Smooth muscle cell (in vitro differentiated cells): ENCODE results near the gene RASSF3. TPM values are rescaled to one million over a fixed set of nuclear protein-coding genes. Genes with fewer than 3 reads are reported as not detected.

ENCODE experiments used
- DNase-seq: peaks from one replicate; lab custom pipeline; 2025; ENCODE audit not compliant: unreplicated experiment; lab: John Stamatoyannopoulos, UW
- H2AFZ ChIP-seq: fragments of 200-600 bp; sonication (generic); 2 replicates; pipeline ENCODE4 v1.6.0; 2016; ENCODE audit warnings: antibody characterized with exemption, low read depth, mild to moderate bottlenecking
- H3F3A ChIP-seq: fragments of 200-600 bp; sonication (generic); 2 replicates; pipeline ENCODE4 v1.6.0; 2017; ENCODE audit warnings: antibody characterized with exemption, low read depth
- H3K27ac ChIP-seq: fragments of 200-600 bp; sonication (generic); 2 replicates; pipeline ENCODE4 v1.5.1; 2016; ENCODE audit warnings: low read depth, mild to moderate bottlenecking
- H3K27me3 ChIP-seq: fragments of 200-600 bp; sonication (generic); 2 replicates; pipeline ENCODE4 v1.6.1; 2016; ENCODE audit warnings: low read depth, mild to moderate bottlenecking
- H3K36me3 ChIP-seq: fragments of 200-600 bp; sonication (generic); 2 replicates; pipeline ENCODE4 v1.5.1; 2016; ENCODE audit warnings: low read depth
- H3K4me1 ChIP-seq: fragments of 200-600 bp; sonication (generic); 2 replicates; pipeline ENCODE4 v1.5.1; 2016; ENCODE audit warnings: low read depth
- H3K4me2 ChIP-seq: fragments of 200-600 bp; sonication (generic); 2 replicates; pipeline ENCODE4 v1.6.0; 2016; ENCODE audit warnings: mild to moderate bottlenecking
- H3K4me3 ChIP-seq: fragments of 200-600 bp; sonication (generic); 2 replicates; pipeline ENCODE4 v1.5.1; 2016; ENCODE audit warnings: mild to moderate bottlenecking
- H3K79me2 ChIP-seq: fragments of 200-600 bp; sonication (generic); 2 replicates; pipeline ENCODE4 v1.6.0; 2016; ENCODE audit warnings: low read depth, mild to moderate bottlenecking
- H3K9ac ChIP-seq: fragments of 200-600 bp; sonication (generic); 2 replicates; pipeline ENCODE4 v1.6.0; 2016; ENCODE audit warnings: low read depth
- H3K9me3 ChIP-seq: fragments of 200-600 bp; sonication (generic); replicated peaks from 2 replicates; pipeline ENCODE4 v1.5.1; 2016; ENCODE audit warnings: low read depth
- H4K20me1 ChIP-seq: fragments of 200-600 bp; sonication (generic); 2 replicates; pipeline ENCODE4 v1.6.0; 2016; ENCODE audit warnings: low read depth
- WGBS: methylation state at CpG from one replicate; pipeline ENCODE4 v1.1.7; 2016; ENCODE audit warnings: low lambda C conversion rate; 5-methylcytosine and 5-hydroxymethylcytosine counted together
- polyA plus RNA-seq: library from polyadenylated mRNA; unstranded; fragments of >200 nt; fragmentation: Nextera tagmentation; extraction: Ambion mirVana; gene quantifications from 2 replicates; pipeline ENCODE4 v1.2.1, GENCODE V29; 2016
- total RNA-seq: library from RNA; depleted of rRNA; stranded (reverse); fragments of >200 nt; gene quantifications from 2 replicates; pipeline ENCODE4 v1.2.3, GENCODE V29; 2014
- TF ChIP-seq, protein P1 (sequence below): fragments of 200-600 bp; sonication (generic); IDR thresholded peaks from 2 replicates; pipeline ENCODE4 v1.5.1; 2017; ENCODE audit warnings: borderline replicate concordance, mild to moderate bottlenecking, antibody characterized with exemption; ENCODE audit not compliant: insufficient read depth, poor library complexity, severe bottlenecking

RASSF3 gene
- total and polyA plus RNA-seq, 2 experiments from 2014 or later, result 1.2 to 5.6 TPM

- H3K27me3 ChIP-seq, result no peaks in the 10 kb centered on the region
- H3K4me3 ChIP-seq, result no peak overlapping the region
- no peak overlapping the region for H2AFZ ChIP-seq
- no peak overlapping the region for H3K27ac ChIP-seq
- H3F3A ChIP-seq, result no peaks in the 10 kb centered on the region
- TF ChIP-seq, protein P1, sequence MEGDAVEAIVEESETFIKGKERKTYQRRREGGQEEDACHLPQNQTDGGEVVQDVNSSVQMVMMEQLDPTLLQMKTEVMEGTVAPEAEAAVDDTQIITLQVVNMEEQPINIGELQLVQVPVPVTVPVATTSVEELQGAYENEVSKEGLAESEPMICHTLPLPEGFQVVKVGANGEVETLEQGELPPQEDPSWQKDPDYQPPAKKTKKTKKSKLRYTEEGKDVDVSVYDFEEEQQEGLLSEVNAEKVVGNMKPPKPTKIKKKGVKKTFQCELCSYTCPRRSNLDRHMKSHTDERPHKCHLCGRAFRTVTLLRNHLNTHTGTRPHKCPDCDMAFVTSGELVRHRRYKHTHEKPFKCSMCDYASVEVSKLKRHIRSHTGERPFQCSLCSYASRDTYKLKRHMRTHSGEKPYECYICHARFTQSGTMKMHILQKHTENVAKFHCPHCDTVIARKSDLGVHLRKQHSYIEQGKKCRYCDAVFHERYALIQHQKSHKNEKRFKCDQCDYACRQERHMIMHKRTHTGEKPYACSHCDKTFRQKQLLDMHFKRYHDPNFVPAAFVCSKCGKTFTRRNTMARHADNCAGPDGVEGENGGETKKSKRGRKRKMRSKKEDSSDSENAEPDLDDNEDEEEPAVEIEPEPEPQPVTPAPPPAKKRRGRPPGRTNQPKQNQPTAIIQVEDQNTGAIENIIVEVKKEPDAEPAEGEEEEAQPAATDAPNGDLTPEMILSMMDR, result no peak
- peaks cover 6% of the 10 kb centered on the region for H3K36me3 ChIP-seq
- H3K9me3 ChIP-seq, result no peaks in the 10 kb centered on the region
- no peak for DNase-seq
- H3K79me2 ChIP-seq, result no peaks in the 10 kb centered on the region
- no peaks in the 10 kb centered on the region for H3K4me1 ChIP-seq
- no peak overlapping the region for H3K9ac ChIP-seq
- no peak overlapping the region for H3K4me2 ChIP-seq
- H4K20me1 ChIP-seq, result no peaks in the 10 kb centered on the region
These were observed 103.1 kb downstream of the RASSF3 start for GRCh38 chr12:64713376-64713775.

GRCh38 chr12:64714551-64714968, 104.3 kb downstream of the RASSF3 start:
- no peak overlapping the region for H3K27ac ChIP-seq
- WGBS, result 90% methylated on average over 5 of the region's 5 CpGs
- no peak overlapping the region for H2AFZ ChIP-seq
- TF ChIP-seq, protein P1, result no peak
- no peaks in the 10 kb centered on the region for H3K4me1 ChIP-seq
- no peaks in the 10 kb centered on the region for H4K20me1 ChIP-seq
- H3F3A ChIP-seq, result no peaks in the 10 kb centered on the region
- H3K4me2 ChIP-seq, result no peak overlapping the region
- H3K4me3 ChIP-seq, result no peak overlapping the region
- no peak overlapping the region for H3K9ac ChIP-seq
- no peaks in the 10 kb centered on the region for H3K79me2 ChIP-seq
- no peaks in the 10 kb centered on the region for H3K27me3 ChIP-seq
- H3K36me3 ChIP-seq, result peaks cover 6% of the 10 kb centered on the region
- DNase-seq, result no peak
- H3K9me3 ChIP-seq, result no peaks in the 10 kb centered on the region

DNA sequence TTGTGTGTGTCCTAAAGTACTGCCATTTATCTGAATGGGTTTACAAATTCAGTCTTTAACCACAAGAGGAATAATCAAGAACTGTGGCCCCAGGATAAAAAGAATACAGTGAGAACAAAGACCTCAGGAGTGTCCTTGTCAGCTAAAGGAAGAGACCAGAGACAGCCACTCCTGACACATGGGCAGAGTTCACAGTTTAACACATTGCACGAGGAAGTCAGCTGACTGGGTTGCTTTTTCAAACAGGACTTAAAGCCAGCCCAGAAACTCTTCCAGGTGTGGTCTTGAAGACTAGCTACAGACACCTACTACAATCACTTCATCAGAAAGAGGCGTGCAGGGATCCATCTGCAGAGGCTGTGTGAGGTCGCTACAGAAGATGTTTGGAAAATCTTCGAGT, 106.1 kb downstream of the RASSF3 start:
- H3K9me3 ChIP-seq, result no peaks in the 10 kb centered on the region
- no peak overlapping the region for H3K9ac ChIP-seq
- H3K4me3 ChIP-seq, result no peak overlapping the region
- H3K4me2 ChIP-seq, result no peak overlapping the region
- no peaks in the 10 kb centered on the region for H3K79me2 ChIP-seq
- TF ChIP-seq, protein P1, result no peak
- DNase-seq, result no peak
- no peaks in the 10 kb centered on the region for H4K20me1 ChIP-seq
- 95% methylated on average over 4 of the region's 4 CpGs for WGBS
- no peak overlapping the region for H2AFZ ChIP-seq
- H3F3A ChIP-seq, result no peaks in the 10 kb centered on the region
- no peaks in the 10 kb centered on the region for H3K27me3 ChIP-seq
- no peaks in the 10 kb centered on the region for H3K4me1 ChIP-seq
- peaks cover 6% of the 10 kb centered on the region for H3K36me3 ChIP-seq
- no peak overlapping the region for H3K27ac ChIP-seq

DNA sequence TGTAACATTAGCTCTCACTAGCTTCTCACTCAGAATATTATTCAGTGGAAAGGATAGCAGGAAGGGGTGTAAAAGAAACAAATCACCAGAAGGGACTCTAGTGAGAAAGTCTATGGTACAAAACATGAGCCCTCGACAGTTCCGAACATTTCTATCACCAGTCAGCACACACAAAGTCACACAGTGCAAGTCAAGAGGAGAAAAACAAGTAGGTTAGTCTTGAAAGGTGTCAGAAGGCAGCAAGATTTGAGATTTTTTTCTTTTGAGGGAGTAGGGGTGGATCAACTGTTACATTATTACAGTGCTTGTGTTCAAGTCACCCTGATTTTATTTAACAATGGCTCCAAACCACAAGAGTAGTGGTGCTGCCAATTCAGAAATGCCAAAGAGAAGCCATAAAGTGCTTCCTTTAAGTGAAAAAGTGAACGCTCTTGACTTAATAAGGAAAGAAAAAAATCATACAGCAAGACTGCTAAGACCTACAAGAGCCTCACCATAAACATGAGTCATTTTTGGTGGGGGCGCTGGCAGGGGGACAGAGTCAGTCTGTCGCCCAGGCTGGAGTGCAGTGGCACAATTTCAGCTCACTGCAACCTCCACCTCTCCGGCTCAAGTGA, 106.7 kb downstream of the RASSF3 start:
- Histone ChIP-seq H3K4me3 (no peak overlapping the region), H3K4me1 (no peaks in the 10 kb centered on the region), H3K9me3 (no peaks in the 10 kb centered on the region), H3K79me2 (no peaks in the 10 kb centered on the region), H4K20me1 (no peaks in the 10 kb centered on the region), H3K36me3 (peaks cover 6% of the 10 kb centered on the region), H3K27ac (no peak overlapping the region), H2AFZ (no peak overlapping the region), H3K4me2 (no peak overlapping the region), H3K9ac (no peak overlapping the region), H3K27me3 (no peaks in the 10 kb centered on the region), H3F3A (no peaks in the 10 kb centered on the region)
- no peak for DNase-seq
- TF ChIP-seq, protein P1, result no peak
- WGBS, result 91% methylated on average over 6 of the region's 6 CpGs
